ENCODE results near the gene HHATL.

DNA sequence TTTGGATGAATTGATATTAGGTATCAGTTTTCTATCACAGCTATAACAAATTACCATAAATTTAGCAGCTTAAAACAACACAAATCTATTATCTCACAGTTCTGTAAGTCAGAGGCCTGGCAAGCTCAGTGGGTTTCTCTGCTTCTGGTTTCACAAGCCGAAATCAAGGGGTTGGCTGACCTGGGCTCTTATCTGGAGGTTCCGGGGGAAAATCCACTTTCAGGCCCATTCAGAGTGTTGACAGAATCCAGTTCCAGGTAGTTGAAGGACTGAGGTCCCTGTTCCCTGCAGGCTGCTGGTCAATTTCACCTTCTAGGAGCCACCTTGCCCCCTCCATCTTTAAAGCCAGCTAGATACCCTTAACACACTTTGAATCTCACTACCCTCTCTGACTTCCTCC is 11.1 kb upstream of the HHATL start:
- TF ChIP-seq, protein P1, sequence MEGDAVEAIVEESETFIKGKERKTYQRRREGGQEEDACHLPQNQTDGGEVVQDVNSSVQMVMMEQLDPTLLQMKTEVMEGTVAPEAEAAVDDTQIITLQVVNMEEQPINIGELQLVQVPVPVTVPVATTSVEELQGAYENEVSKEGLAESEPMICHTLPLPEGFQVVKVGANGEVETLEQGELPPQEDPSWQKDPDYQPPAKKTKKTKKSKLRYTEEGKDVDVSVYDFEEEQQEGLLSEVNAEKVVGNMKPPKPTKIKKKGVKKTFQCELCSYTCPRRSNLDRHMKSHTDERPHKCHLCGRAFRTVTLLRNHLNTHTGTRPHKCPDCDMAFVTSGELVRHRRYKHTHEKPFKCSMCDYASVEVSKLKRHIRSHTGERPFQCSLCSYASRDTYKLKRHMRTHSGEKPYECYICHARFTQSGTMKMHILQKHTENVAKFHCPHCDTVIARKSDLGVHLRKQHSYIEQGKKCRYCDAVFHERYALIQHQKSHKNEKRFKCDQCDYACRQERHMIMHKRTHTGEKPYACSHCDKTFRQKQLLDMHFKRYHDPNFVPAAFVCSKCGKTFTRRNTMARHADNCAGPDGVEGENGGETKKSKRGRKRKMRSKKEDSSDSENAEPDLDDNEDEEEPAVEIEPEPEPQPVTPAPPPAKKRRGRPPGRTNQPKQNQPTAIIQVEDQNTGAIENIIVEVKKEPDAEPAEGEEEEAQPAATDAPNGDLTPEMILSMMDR (IDR thresholded peaks at IDR 0.05) = no peak
- TF ChIP-seq EP300 (IDR thresholded peaks at IDR 0.05) = no peak
